CD4-positive, alpha-beta memory T cell (primary cell): ENCODE measurements around the gene IL20RB. TPM values are rescaled to one million over a fixed set of nuclear protein-coding genes. Genes with fewer than 3 reads are reported as not detected.

Experiments
- CTCF ChIA-PET: fragments of 350-600 bp; sonication (Branson Sonifier 250); formaldehyde crosslinking; loops from one replicate; lab custom pipeline; 2021; ENCODE audit warnings: inconsistent platforms; ENCODE audit not compliant: partially characterized antibody; lab: Charles Lee
- POLR2A ChIA-PET: fragments of 350-600 bp; sonication (Branson Sonifier 250); formaldehyde crosslinking; loops from one replicate; lab custom pipeline; 2021; ENCODE audit not compliant: partially characterized antibody; lab: Charles Lee
- DNase-seq, 5 donors: peaks; one replicate each; pipeline versions ENCODE4 v3.0.0 to v3.0.0-alpha.2; 2020 to 2022; ENCODE audit warnings: mixed read lengths in 1 of 5
- H3K27ac ChIP-seq: one replicate; pipeline ENCODE4 v1.7.0; 2013; ENCODE audit warnings: low read depth, low read length
- H3K27me3 ChIP-seq: 2 replicates; pipeline ENCODE4 v1.7.0; 2013; ENCODE audit warnings: mild to moderate bottlenecking, low read length, moderate library complexity; ENCODE audit not compliant: insufficient read depth
- H3K36me3 ChIP-seq: 2 replicates; pipeline ENCODE4 v1.7.0; 2013; ENCODE audit warnings: mild to moderate bottlenecking, low read length, moderate library complexity; ENCODE audit not compliant: insufficient read depth
- H3K4me1 ChIP-seq: 2 replicates; pipeline ENCODE4 v1.7.0; 2013; ENCODE audit warnings: mild to moderate bottlenecking, low read length, moderate library complexity; ENCODE audit not compliant: insufficient read depth
- H3K4me3 ChIP-seq, 2 donors: one replicate each; pipeline ENCODE4 v1.7.0; 2013; ENCODE audit warnings: low read length in 2 of 2, mild to moderate bottlenecking in 1 of 2
- H3K9me3 ChIP-seq, 2 donors: one replicate each; pipeline ENCODE4 v1.7.0; 2013; ENCODE audit warnings: low read length in 2 of 2, control low read depth in 1 of 2; ENCODE audit not compliant: control insufficient read depth in 1 of 2
- H3K27ac Mint-ChIP-seq, 7 donors: one replicate each; pipeline ENCODE4 v1.8.0; 2020 to 2021; ENCODE audit warnings: mixed read lengths in 7 of 7, mild to moderate bottlenecking in 6 of 7, inconsistent platforms in 3 of 7, moderate library complexity in 3 of 7
- H3K27me3 Mint-ChIP-seq, 2 donors: one replicate each; pipeline ENCODE4 v1.8.0; 2020 to 2021; ENCODE audit warnings: mixed read lengths in 2 of 2
- H3K36me3 Mint-ChIP-seq, 2 donors: one replicate each; pipeline ENCODE4 v1.8.0; 2020 to 2021; ENCODE audit warnings: mixed read lengths in 2 of 2, inconsistent platforms in 1 of 2, mild to moderate bottlenecking in 1 of 2
- H3K4me1 Mint-ChIP-seq, 4 donors: one replicate each; pipeline ENCODE4 v1.8.0; 2020 to 2021; ENCODE audit warnings: mixed read lengths in 4 of 4, mild to moderate bottlenecking in 1 of 4
- H3K4me3 Mint-ChIP-seq, 8 donors: one replicate each; pipeline ENCODE4 v1.8.0; 2020 to 2021; ENCODE audit warnings: mixed read lengths in 8 of 8, mild to moderate bottlenecking in 7 of 8, moderate library complexity in 6 of 8, inconsistent platforms in 3 of 8
- H3K9me3 Mint-ChIP-seq, 8 donors: one replicate each; pipeline ENCODE4 v1.8.0; 2020 to 2021; ENCODE audit warnings: mixed read lengths in 8 of 8, mild to moderate bottlenecking in 5 of 8, inconsistent platforms in 3 of 8, moderate library complexity in 1 of 8
- intact Hi-C: fragments of 100-400 bp; cut with micrococcal nuclease; formaldehyde crosslinking; loops from one replicate; pipeline ENCODE4 v1.15.1; 2023
- polyA plus RNA-seq, 2 donors: library from polyadenylated mRNA; unstranded; fragments of 300-500 nt; fragmentation: Illumina TruSeq; gene quantifications; one replicate each; pipeline ENCODE4 v1.2.3, GENCODE V29; 2021
- total RNA-seq, 2 experiments: library from RNA; stranded (reverse); gene quantifications; one replicate each; pipeline ENCODE4 v1.2.3, GENCODE V29; 2021

The IL20RB gene
- total and polyA plus RNA-seq, 4 experiments from 2014 or later, result 1.4 to 2.7 (median 1.5) TPM; not detected in 1

DNA sequence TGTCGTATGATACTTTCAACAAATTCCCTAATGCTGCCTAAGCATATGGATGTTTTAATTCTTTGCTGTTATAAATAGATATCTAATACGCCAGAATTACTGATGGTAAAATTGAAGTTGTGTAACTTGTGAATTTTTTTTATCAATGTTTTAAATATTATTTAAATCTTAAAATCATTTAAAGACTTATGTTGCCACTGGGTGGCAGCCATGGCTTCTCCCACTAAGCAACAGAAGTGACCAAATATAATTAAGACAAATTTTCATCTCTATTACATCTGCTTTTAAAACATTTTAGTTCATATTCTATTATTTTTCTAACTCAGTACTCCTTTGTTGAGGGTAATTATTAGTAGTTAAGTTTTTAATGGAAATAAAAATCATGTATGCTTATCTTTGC lies 8.1 kb upstream of the IL20RB start:
- Histone ChIP-seq H3K27ac (no peak overlapping the region), H3K27me3 (no peaks in the 10 kb centered on the region), H3K4me3 (no peak overlapping the region), H3K36me3 (peaks cover 8% of the 10 kb centered on the region), H3K9me3 (no peaks in the 10 kb centered on the region), H3K4me1 (peaks cover 10% of the 10 kb centered on the region)
- ChIA-PET POLR2A (interaction anchor here (1.2 to 1.6 kb wide), 2 partner anchors 88 to 197 kb away, joined by 3 to 4 read pairs; partner anchors contain the start of genes NCK1 and STAG1), CTCF (interaction anchor here (1.1 to 1.4 kb wide), 2 partner anchors 7 to 88 kb away, joined by 4 read pairs; no protein-coding TSS in a partner anchor)
- Mint-ChIP-seq H3K27me3 (no peaks in the 10 kb centered on the region), H3K27ac (no peak overlapping the region), H3K4me1 (peaks cover 14 to 29% (median 22%) of the 10 kb centered on the region in 4 donors), H3K36me3 (peaks cover 24 to 30% of the 10 kb centered on the region in 2 donors), H3K4me3 (no peak overlapping the region), H3K9me3 (no peaks in the 10 kb centered on the region)
- no peak for DNase-seq
- intact Hi-C loops, result no loop called here

DNA sequence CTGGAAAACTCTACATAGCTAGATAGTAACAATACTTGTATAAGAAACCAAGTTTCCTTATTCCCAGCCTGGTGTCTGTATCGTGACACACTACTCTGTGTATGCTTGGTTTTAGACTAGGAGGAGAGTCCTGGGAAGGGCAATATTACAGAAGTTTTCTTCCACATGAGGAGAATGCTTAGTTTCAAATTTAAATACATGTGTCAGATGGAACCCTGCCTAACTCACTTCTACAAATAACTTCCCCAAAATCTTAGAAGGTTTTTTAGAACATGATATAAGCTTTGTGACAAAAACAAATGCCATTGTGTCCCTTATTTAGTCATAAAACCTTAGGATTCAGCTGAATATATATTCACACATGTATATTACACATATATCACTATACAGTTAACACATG lies 7.2 kb upstream of the IL20RB start:
- peaks cover 20 to 25% of the 10 kb centered on the region in 2 donors for H3K36me3 Mint-ChIP-seq
- H3K27ac ChIP-seq, result no peak overlapping the region

DNA sequence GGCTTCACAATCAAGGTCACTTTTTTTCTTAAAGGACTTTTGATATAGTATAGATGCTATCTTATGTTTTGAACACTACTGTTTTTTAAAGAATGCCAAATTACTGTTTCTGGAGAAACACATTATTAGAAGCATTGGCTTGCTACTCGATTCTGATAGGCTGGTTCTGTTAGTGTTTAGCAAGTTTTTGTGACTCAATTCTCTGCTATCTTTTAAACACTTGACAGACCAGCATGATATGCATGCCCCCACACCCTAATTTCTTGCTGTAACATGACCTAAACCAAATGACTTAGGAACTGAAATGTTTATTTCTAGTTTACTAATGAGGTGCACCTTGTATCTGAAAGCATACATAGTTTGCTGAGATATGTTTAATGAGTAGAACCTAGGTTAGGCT lies 5.5 kb upstream of the IL20RB start:
- no peak for DNase-seq
- Histone ChIP-seq H3K36me3 (no peaks in the 10 kb centered on the region), H3K9me3 (no peaks in the 10 kb centered on the region), H3K4me3 (no peak overlapping the region), H3K27ac (no peak overlapping the region), H3K4me1 (peaks cover 20% of the 10 kb centered on the region), H3K27me3 (no peaks in the 10 kb centered on the region)
- Mint-ChIP-seq H3K9me3 (no peaks in the 10 kb centered on the region), H3K27ac (no peak overlapping the region), H3K27me3 (no peaks in the 10 kb centered on the region), H3K4me3 (no peak overlapping the region), H3K36me3 (peaks cover 6 to 12% of the 10 kb centered on the region in 2 donors), H3K4me1 (peaks cover 17 to 36% (median 31%) of the 10 kb centered on the region in 4 donors)
- intact Hi-C loops, result no loop called here
- ChIA-PET CTCF (no interaction called here), POLR2A (no interaction called here)

More for the DNA sequence above, 7.2 kb upstream of the IL20RB start:
- Histone ChIP-seq H3K9me3 (no peaks in the 10 kb centered on the region), H3K4me1 (peaks cover 19% of the 10 kb centered on the region), H3K36me3 (peaks cover 8% of the 10 kb centered on the region), H3K4me3 (no peak overlapping the region), H3K27me3 (no peaks in the 10 kb centered on the region)
- intact Hi-C loops, result no loop called here
- DNase-seq, result no peak
- Mint-ChIP-seq H3K9me3 (no peaks in the 10 kb centered on the region), H3K4me3 (no peak overlapping the region), H3K4me1 (peaks cover 20 to 37% (median 31%) of the 10 kb centered on the region in 4 donors), H3K27me3 (no peaks in the 10 kb centered on the region), H3K27ac (no peak overlapping the region)
- POLR2A ChIA-PET, result interaction anchor here (0.6 to 1.6 kb wide), 2 partner anchors 31 to 198 kb away, joined by 3 to 4 read pairs; partner anchors contain the start of gene STAG1
- CTCF ChIA-PET, result interaction anchor here (0.6 to 1.4 kb wide), 4 partner anchors 8 to 89 kb away, joined by 3 to 4 read pairs (median 4); no protein-coding TSS in a partner anchor

DNA sequence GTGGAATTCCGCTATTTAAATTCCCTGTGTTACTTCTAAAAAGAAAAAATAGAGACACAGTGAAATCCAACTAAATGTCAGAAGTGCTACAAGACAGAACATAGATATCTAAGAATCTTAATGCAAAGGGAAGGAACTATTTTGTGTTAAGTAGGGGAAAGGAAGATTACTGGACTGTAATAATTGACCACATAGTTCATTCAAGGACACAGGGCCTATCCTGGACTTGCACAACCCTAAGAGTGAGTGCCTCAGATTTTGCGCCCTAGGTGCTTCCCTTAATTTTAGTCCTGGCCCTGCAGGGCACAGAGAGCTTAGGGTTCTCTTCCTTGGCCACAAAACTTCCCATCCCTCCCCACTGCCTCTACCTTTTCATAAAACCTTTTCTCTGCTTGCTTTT lies 3.5 kb upstream of the IL20RB start:
- CTCF ChIA-PET, result no interaction called here
- POLR2A ChIA-PET, result interaction anchor here (2.0 kb wide), 1 partner anchor 91 kb away, joined by 5 read pairs; no protein-coding TSS in a partner anchor
- Histone ChIP-seq H3K9me3 (no peaks in the 10 kb centered on the region), H3K36me3 (no peaks in the 10 kb centered on the region), H3K4me1 (peaks cover 15% of the 10 kb centered on the region), H3K27me3 (no peaks in the 10 kb centered on the region), H3K4me3 (no peak overlapping the region), H3K27ac (no peak overlapping the region)
- no peak for DNase-seq
- H3K4me1 Mint-ChIP-seq, result peaks cover 11 to 24% (median 21%) of the 10 kb centered on the region in 4 donors
- H3K9me3 Mint-ChIP-seq, result peaks cover 0 to 2% (median 0%) of the 10 kb centered on the region in 8 donors
- peaks cover 3 to 4% of the 10 kb centered on the region in 2 donors for H3K36me3 Mint-ChIP-seq
- H3K4me3 Mint-ChIP-seq, result no peak overlapping the region
- H3K27ac Mint-ChIP-seq, result no peak overlapping the region
- no peaks in the 10 kb centered on the region for H3K27me3 Mint-ChIP-seq
- intact Hi-C loops, result no loop called here

DNA sequence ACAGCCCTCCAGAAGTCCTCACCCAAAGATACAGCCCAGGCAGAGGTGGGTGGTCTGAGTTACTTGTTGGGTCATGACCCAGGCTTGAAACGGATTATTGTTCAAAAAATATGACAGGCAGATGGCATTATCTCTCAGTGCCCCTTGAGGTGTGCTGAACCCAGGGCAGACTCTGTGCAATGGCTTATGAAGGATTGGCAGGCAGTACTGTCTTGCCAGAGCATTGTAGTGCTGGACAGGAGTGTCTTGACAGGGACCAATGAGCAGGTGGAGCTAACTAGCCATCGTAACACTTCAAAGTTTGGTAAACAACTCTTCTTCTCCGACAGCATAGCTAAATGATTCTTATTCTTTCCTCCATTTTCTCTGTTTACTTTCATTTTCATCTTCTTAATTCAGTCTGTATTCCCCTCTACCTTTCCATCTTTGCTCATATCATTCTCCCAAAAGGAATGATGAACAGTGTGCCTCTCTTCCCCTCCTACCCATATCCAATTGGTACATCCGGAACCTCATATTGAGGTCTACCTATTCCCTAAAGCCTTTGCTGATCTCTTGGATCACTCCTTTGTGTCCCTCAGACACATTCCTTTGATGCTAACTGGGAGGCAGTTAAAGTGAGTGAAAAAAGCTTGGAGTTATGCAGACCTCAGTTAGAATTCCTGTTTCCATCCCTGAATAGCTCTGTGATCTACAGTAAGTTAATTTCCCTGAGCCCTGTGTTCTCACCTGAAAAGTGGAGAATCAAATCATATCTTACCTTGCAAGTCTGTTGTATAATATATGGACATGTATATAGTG lies 2.6 kb upstream of the IL20RB start:
- peaks cover 0 to 2% (median 0%) of the 10 kb centered on the region in 8 donors for H3K9me3 Mint-ChIP-seq
- H3K36me3 Mint-ChIP-seq, result peaks cover 1 to 4% of the 10 kb centered on the region in 2 donors
- no peaks in the 10 kb centered on the region for H3K27me3 ChIP-seq
- H3K27ac ChIP-seq, result no peak overlapping the region
- POLR2A ChIA-PET, result interaction anchor here (0.7 to 2.0 kb wide), 2 partner anchors 92 to 93 kb away, joined by 3 to 5 read pairs; partner anchors contain the start of gene NCK1
- H3K36me3 ChIP-seq, result no peaks in the 10 kb centered on the region
- no peak overlapping the region for H3K4me3 ChIP-seq
- peak overlapping the region in 7 of 8 donors; percentile 11 to 39 (median 14) for H3K4me3 Mint-ChIP-seq
- CTCF ChIA-PET, result interaction anchor here (1.5 kb wide), 1 partner anchor 203 kb away, joined by 7 read pairs; the partner anchor contains the start of gene STAG1
- H3K27ac Mint-ChIP-seq, result peak overlapping the region in 6 of 7 donors; percentile 1 to 78 (median 46)
- H3K4me1 ChIP-seq, result peaks cover 15% of the 10 kb centered on the region
- peak in 1 of 5 donors; percentile 25 for DNase-seq
- no peaks in the 10 kb centered on the region for H3K27me3 Mint-ChIP-seq
- H3K9me3 ChIP-seq, result no peaks in the 10 kb centered on the region
- H3K4me1 Mint-ChIP-seq, result peaks cover 12 to 24% (median 21%) of the 10 kb centered on the region in 4 donors
- intact Hi-C loops, result no loop called here

DNA sequence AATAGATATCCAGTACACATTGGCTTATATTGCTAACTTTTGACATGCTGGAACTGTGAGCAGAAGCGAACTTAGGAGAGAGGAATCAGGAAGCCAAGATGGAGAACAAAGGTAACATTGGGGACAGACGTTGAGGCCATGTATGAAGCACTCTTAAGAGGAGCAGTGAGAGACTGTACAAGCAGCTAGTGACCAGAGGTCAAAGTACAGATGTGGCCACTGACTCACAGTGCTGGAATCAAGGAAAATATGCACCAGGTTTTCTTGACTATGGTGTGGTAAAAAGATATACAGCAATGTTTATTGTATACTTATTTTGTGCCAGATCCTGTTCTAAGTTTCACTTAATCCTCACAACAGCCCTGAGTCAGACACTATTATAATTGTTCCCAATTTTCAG lies 2.0 kb upstream of the IL20RB start:
- H3K9me3 ChIP-seq, result no peaks in the 10 kb centered on the region
- Mint-ChIP-seq H3K4me3 (no peak overlapping the region), H3K9me3 (peaks cover 0 to 2% (median 0%) of the 10 kb centered on the region in 8 donors), H3K27me3 (no peaks in the 10 kb centered on the region), H3K36me3 (peaks cover 0 to 4% of the 10 kb centered on the region in 2 donors), H3K4me1 (peaks cover 13 to 24% (median 21%) of the 10 kb centered on the region in 4 donors), H3K27ac (peak overlapping the region in 4 of 7 donors; percentile 1 to 53 (median 20))
- H3K27ac ChIP-seq, result no peak overlapping the region
- POLR2A ChIA-PET, result interaction anchor here (0.7 to 2.0 kb wide), 2 partner anchors 93 to 94 kb away, joined by 3 to 5 read pairs; partner anchors contain the start of gene NCK1
- no peaks in the 10 kb centered on the region for H3K36me3 ChIP-seq
- H3K27me3 ChIP-seq, result no peaks in the 10 kb centered on the region
- intact Hi-C loops, result no loop called here
- peaks cover 15% of the 10 kb centered on the region for H3K4me1 ChIP-seq
- H3K4me3 ChIP-seq, result no peak overlapping the region
- CTCF ChIA-PET, result interaction anchor here (1.5 kb wide), 1 partner anchor 203 kb away, joined by 7 read pairs; the partner anchor contains the start of gene STAG1
- DNase-seq, result no peak

DNA sequence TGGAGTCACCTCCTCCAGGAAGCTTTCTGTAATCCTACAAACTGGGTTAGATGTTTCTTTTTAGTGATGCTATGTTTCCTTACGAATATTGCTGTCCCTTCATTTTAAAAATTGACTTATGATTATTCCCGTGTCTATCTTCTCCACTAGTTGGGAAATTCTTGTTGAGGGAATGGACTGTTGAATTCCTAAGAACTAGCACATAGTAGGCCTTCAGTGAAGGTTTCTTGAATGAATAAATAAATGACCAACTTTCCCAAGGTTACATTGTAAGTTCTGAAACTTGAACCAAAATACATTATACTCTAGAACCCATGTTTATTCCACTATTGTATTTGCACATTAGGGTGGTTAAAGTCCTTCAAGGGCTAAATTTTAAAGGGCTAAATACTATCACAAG lies 812 bp upstream of the IL20RB start:
- H3K27me3 Mint-ChIP-seq, result no peaks in the 10 kb centered on the region
- H3K9me3 Mint-ChIP-seq, result peaks cover 0 to 2% (median 0%) of the 10 kb centered on the region in 8 donors
- no peaks in the 10 kb centered on the region for H3K9me3 ChIP-seq
- DNase-seq, result no peak
- no peak overlapping the region for H3K4me3 ChIP-seq
- intact Hi-C loops, result no loop called here
- H3K27ac ChIP-seq, result no peak overlapping the region
- CTCF ChIA-PET, result interaction anchor here (1.5 kb wide), 1 partner anchor 204 kb away, joined by 7 read pairs; the partner anchor contains the start of gene STAG1
- H3K36me3 Mint-ChIP-seq, result no peaks in the 10 kb centered on the region
- POLR2A ChIA-PET, result interaction anchor here (1.0 to 2.9 kb wide), 2 partner anchors 95 to 204 kb away, joined by 3 to 8 read pairs; partner anchors contain the start of genes NCK1 and STAG1
- no peaks in the 10 kb centered on the region for H3K36me3 ChIP-seq
- H3K4me1 ChIP-seq, result peaks cover 15% of the 10 kb centered on the region
- peaks cover 11 to 24% (median 20%) of the 10 kb centered on the region in 4 donors for H3K4me1 Mint-ChIP-seq
- no peak overlapping the region for H3K4me3 Mint-ChIP-seq
- H3K27ac Mint-ChIP-seq, result no peak overlapping the region
- no peaks in the 10 kb centered on the region for H3K27me3 ChIP-seq
